Stimulated activated CD8-positive, alpha-beta memory T cell treated with anti-CD3 and anti-CD28 coated beads, Interleukin-7, amount 100 ng/mL, for 4 hours (primary cell): Measurements from ENCODE around the gene AREL1.
A peak's percentile ranks its signal among the peaks of the same experiment; 100 is the strongest.

Source experiments
- DNase-seq, 2 donors: peaks; one replicate each; pipeline ENCODE4 v3.0.0-alpha.2; 2020; ENCODE audit warnings: low read depth in 2 of 2

Gene AREL1

DNA sequence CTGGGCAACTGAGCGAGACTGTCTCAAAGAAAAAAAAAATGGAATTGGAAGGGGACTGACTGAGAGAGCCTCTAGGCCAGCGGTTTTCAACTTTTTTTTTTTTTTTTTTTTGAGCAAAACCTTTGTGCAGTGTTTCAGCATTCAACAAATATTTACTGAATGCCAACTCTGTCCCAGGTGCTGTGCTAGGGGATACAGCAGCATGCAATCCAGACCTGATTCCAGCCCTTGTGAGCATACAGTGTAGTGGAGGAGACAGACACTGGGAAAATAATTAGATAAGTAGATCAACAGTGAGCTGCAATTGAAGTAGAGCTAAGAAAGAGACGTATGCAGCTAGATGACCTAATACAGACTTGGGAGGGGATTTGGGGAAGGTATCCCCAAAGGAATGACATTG lies 77.0 kb downstream of the AREL1 start:
- DNase-seq: no peak

DNA sequence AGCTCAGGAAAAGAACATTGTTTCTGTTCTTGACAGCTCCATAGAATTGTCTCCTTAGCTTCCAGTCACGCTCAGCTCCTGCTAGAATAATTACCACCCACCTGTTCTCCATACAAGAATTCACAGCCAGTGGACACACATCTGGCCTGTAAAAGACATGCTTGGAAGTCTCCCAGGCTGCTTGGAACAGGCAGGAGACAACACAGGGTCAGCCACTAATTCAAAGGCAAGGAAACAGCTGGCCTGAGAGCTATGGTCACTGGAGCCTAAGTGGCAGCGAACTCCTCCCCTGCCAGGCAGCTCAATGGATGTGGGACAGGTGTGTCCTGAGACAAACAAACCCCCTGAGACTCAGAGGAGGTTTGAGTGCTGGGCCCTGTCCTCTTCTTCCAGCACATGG lies 77.9 kb downstream of the AREL1 start:
- no peak for DNase-seq

DNA sequence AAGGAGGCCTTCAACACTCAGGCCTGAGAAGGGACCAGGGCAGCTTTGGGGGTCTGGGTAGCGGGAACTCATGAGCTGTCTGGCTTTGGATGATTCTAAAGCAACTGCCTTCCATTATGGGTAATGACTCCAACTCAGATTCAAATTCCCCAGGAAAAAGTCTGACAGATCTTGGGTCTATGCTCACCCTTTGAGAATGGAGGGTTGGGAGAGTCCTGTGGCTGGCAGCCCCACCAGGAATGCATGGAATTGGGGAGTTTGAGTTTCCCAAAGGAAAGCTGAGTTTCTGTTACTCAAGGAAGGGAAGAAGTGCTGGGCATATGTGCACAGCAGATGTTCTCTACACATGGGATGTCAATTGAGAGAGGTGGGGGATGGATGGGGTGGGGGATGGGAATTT lies 78.4 kb downstream of the AREL1 start:
- no peak for DNase-seq

DNA sequence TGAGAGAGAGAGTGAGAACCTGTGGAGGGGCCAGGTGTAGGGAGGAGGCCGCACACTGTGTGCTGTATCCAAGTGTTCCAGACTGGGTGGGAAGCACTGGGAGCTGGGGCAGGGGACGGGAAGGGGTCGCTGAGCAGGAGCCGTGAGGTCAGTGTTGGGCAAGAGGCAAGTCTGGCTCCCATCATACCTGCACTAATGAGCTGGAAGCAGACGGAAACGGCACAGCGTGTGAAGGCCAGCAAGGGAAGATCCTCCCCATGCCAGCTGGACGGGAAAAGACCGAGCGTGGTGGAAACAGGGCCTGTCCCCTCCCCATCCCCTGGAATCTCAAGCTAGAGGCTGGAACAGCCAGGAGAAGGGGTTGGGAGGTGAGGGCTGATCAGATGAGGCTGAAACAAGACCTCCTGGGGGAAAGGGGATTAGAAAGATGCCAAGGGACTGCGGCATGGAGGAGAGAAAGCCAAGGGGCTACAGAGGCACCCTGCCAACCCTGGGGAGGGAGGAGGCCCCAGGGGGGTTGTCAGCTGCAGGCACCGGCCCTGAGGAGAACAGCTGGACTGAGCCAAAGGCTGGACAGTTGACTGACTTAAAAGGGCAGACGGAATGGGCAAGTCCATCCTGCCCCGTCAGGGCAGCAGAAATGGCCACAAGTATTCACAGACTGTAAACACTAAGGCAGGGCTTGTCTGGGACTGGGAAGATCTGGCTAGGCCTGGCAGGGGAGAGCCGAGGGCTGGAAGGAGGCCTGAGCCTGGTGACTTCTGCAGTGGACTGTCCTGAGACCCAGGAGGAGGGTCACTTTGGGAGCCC lies 81.8 kb downstream of the AREL1 start:
- DNase-seq: no peak

DNA sequence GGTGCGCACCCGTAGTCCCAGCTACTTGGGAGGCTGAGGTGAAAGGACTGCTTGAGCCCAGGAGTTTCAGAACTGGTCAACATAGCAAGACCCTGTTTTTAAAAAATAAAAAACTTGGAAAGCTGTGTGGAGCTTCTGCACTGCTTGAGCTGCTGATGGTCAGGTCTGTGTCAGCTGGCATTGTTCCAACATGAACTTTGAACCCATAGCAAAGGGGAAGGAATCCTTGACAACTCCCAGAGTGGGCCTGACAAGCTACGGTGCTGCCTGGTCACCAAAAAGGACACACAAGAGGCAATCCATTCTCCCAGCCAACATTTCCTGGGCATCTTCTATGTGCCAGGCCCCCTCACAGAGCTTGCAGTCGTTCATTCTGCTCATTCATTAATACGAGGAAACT lies 84.5 kb downstream of the AREL1 start:
- no peak for DNase-seq

DNA sequence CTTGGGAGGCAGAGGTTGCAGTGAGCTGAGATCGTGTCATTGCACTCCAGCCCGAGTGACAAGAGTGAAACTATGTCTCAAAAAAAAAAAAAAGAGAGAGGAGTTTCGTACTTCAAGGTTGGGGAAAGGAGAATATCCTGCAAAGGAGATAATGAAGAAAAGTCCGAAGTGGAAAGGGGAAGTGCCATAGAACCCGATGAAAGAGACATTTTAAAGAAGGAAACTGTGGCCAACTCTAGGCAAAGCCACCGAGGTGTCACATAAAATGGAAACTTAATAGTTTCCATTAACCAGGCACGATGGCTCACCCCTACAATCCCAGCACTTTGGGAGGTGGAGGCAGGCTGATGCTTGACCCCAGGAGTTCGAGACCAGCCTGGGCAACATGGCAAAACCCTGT lies 85.8 kb downstream of the AREL1 start:
- DNase-seq: no peak

DNA sequence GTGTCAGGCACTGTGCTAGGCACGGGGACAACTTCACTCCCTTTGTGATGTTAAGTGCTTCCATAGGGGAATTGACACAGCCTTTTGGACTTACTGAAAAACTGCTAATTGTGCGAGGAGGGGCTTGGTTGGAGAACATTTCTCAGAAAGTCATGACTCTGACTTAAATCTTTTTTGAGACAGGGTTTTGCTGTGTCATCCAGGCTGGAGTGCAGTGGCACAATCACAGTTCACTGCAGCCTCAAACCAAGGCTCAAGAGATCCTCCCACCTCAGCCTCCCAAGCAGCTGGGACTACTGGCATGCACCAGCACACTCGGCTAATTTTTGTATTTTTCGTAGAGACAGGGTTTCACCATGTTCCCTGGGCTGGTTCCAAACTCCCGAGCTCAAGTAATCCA lies 90.6 kb downstream of the AREL1 start:
- DNase-seq: no peak

DNA sequence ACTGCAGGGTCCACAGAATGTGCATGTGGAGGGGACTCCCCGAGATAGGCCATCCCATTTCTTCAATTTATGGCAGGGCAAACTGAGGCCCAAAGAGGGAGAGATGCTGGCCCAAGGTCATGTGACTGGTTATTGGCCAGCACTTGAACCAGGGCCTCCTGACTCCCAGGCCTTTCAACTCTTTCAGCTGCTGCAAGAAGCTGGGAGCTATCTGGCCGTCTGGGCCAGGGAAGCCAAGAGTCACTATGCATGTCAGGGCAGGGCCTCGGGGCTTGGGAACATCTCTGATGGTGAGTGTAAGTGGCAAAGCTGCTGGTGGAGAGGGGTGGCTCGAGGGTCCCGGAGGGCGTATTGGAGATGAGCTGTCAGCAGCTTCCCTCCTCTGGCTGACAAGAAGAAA lies 91.3 kb downstream of the AREL1 start:
- DNase-seq: no peak

DNA sequence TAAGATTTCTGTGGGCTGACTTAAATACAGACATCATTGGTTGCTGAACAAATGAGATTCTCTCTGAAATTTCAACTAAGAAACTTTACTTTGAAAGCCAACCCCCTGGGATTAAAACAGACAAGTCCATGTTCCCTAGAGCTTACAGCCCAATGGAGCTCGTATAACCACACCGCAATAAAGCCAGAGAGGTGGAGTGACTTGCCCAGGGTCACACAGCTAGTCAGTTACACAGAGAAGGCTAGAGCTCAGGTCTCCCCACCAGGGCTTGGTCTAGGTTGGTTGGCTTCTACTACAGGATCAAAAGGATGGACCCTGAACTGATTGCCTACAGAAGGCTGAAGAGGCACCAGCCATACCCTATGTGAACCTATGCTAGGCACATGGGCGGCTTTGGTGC lies 92.0 kb downstream of the AREL1 start:
- DNase-seq: no peak

DNA sequence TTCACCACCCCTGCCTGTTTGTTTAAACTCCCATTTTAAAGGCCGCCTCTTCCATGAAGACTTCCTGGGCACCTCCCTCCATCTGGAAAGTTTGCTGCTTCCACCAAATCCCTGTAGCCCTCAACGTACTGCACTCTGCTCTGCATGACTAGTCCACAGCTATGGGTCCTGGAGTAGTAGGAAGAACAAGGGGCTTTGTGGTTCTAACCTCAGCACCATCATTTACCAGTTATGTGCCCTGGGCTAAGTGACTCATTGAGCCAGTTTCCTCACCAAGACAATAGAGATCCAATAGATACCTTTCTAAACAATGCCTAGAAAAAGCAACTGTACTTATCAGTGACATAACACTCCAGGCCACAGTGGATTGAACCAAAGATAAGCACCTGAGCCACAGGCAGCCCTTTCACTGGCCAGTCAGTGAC lies 92.4 kb downstream of the AREL1 start:
- peak in 1 of 2 donors; percentile 28 for DNase-seq

DNA sequence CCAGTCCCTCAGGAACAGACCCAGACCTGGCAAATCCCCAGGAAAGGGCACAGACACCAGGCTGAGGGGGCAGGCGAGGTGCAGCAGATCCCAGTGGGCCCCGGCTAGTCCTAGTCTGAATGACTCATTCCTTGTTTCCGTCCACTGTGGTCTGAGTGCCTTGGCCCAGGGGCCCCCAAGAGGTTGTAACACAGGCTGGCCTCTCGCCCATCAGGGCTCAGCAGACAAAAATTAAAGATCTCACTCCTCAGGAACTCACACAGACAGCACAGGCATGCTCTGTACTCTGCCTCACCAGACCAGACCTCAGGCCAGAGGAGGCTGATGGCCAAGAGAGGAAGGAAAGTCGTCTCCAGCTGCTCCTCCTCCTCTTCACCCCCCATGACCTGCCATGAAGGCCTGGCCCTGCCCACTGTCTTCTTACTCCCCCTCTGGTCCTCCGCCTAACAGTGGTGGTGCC lies 93.2 kb downstream of the AREL1 start:
- no peak for DNase-seq

DNA sequence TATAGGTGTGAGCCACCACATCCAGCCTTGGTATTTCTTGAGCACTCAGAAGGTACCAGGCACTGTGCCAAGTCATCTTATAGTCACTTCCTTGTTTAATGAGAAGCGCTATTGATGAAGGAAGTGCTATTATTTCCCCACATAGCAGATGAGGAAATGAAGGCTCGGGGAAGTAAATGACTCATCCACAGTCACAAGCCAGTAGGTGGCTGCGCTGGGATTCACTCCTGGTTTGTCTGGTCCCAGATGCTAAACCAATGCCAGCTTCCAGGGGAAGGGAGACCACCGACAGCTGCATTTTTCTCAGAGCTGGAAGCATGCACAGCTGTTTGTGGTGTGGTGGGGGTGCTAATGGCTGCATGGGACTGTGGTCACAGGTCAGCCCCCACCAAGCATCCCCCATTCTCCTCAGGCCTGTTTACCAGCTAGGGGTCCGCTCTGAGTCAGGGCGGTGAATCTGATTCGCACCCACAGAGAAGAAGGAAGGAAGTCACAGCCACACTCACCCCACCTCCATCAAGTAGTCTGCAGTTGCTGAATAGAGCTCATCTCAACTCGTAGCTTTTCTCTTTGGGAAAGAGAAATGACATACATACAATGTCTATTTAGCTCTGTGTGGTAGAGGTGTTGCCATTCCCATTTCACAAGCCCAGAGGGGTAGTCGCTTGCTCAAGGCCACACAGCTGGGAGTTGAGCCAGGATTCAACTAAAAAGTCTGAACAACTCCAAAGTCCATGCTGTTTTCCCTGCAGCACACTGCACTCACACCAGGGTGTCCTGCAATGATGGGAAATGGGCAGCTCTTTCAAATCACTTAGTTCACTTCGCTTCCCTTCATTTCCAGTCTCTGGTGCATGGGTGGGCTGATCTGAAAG lies 94.6 kb downstream of the AREL1 start:
- DNase-seq: peak; percentile 61 to 69

DNA sequence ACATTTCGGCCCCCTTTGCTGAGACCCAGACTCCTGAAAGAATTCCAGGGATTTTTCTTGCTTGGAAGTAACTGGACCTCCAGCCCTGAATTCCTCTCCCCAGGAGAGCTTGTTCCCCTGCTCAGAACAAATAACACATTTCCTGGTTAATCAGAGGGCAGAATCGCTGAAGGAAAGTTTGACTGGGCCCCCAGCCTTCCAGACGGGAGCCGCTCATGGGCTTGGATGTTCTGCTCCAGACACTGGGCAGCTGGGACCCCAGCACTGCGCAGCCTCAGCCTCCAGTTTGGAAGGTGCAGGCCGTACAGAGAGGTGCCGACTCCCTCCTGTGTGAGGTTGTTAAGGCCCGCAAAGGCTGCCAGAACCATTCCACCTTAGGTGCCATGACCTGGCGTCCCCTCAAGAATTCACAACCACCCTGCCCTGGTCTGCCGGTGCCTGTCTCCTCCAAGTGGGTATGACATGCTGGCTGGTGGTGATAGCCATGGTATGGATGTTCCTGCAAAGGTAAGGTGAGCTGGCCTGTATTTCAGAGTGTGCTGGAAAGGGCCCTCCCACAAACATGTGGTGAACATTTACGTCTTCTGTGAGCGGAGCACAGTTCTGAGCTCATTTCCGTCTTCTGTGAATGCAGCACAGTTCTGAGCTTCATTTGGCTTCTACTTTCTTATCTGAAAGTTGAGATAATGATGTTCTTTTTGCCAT lies 95.7 kb downstream of the AREL1 start:
- no peak for DNase-seq

DNA sequence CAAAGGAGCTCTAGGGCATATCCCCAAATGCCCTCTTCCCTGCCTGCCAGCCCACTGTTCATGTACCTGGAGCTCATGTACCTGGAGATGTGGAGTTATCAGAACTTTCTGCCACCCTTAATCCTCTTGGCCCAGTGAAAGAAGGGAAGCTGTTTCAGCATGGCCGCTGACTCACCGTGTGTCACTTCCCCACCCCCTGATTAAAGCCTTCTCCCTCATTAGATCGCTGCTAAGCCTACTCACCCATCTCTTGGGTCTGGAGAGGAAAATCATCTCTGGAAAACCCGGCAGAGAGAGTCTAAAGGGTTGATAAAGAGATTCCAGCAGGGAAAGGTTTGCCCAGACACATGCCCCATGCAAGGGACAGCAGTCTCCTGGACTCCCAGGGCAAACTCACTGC lies 96.4 kb downstream of the AREL1 start:
- peak in 1 of 2 donors; percentile 13 for DNase-seq

DNA sequence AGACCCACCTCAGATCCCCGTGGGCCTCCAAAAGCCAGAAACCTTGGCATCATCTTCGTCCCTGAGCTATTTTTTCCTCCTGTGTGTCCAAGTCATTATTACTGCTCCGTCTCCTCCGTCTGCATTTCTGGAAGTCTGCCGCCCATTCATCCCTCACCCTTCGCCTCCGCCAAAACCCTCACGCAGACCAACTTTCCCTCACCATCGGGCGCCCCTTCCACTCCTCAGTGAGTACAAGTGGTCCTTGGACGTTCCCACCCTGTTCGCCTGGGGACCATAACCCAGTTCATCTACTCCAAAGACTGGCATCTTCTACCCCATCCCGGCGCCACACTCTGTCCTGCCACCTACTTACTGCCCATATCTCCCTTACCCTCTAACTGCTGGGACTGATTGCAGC lies 97.1 kb downstream of the AREL1 start:
- no peak for DNase-seq

DNA sequence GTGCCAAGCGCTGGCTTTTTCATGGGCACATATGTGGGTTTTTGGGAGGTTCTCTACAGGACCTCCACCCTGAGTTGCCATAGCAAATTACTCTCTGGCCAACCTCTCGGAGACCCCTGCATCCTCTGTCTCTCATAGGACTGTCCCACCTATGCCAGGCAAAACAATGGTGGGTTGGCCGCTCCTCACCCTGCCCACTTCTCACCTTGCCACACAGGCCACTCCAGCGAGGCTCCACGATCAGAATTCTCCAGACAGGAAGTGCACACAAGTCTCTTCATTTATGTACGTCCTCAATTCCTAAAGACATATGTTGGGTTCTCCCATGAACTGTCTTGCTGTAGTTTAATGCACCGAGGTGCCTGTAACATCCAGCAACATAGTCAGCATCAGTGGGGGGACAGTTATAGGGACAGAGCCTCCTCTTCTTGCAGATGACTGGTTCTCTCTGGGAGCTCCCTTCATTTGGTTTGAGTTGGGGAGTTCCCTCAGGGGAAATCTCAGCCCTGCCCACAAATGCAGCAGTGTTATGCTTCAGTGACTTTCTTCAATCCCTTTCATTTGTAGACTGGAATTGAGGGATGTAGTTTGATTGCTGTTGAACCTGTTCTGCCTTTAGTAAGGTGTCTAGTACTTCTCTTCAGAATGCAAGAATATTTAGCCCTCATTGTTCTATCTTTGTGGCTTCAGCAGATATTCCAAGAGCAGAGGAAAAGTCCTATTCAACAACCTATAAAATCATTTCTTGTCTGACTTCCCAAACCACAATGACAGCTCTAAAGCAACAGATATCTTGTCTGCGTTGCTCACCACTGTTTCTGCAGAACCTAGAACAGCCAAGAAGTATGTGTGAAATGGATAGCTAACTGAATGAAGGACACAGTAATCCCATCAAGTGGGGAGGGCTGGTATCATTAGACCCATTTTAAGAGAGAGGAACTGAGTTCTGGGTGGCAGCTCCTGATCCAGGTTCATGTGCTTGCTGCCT lies 98.1 kb downstream of the AREL1 start:
- DNase-seq: no peak

DNA sequence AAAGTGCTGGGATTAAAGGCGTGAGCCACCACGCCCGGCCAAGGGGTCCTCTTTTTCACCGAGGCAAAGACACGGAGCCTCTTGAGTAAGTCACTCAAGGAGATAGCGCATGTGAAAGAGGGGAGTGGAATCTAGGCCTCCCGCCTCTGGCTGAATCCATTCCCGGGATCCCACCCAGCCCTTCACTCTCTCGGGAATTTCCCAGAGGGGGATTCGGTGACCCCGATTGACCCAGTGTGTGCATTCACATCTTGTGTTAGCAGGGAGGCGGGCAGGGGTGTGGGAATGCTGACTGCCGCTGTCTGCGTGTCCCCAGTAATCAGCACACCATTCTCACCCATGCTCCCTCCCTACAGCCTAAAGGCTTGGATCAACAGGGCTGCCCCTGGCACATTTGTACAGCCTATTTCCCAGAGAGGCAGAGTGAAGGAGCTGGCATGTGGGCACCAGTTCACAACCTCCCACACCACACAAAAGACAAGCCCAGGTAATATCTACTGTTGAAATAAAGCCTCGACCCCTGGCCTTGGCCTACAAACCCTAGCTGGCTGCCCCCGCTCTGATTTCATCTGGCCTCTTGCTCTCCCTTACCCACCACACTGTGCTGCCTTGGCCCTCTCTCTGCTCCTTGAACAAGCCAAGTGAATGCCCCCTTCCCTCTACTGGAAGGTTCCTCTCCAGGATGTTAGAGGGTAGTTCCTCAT lies 99.5 kb downstream of the AREL1 start:
- DNase-seq: no peak

DNA sequence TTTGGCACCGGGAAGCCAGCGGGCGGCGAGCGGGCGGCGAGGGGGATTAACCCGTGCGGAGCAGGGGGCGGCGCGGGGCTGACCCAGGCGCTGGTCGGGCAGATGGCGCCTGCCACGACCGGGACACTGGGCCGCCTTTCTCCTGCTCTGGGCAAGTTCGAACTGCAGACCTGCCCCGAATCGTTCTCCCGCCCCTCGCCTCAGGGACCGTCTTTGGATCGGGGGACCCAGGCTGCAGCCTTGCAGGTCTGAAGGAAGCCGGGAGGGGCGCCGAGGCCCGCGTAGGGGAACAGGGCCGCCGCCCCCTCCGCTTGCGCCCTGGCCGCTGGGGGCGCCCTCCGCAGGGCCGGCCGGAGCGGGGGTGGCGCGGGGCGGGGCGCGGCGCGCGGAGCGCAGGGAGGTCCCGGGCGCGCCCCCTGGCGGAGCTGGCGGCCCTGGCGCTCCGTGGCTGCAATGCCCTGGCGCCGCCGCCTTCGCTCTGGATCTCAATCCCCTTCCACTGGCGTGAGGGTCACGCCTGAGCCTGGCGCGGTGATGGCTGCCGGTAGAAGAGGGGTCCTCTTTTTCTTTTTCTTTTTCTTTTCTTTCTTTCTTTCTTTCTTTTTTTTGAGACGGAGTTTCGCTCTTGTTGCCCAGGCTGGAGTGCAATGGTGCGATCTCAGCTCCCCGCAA lies 100.4 kb downstream of the AREL1 start:
- DNase-seq: peak; percentile 43 to 78

DNA sequence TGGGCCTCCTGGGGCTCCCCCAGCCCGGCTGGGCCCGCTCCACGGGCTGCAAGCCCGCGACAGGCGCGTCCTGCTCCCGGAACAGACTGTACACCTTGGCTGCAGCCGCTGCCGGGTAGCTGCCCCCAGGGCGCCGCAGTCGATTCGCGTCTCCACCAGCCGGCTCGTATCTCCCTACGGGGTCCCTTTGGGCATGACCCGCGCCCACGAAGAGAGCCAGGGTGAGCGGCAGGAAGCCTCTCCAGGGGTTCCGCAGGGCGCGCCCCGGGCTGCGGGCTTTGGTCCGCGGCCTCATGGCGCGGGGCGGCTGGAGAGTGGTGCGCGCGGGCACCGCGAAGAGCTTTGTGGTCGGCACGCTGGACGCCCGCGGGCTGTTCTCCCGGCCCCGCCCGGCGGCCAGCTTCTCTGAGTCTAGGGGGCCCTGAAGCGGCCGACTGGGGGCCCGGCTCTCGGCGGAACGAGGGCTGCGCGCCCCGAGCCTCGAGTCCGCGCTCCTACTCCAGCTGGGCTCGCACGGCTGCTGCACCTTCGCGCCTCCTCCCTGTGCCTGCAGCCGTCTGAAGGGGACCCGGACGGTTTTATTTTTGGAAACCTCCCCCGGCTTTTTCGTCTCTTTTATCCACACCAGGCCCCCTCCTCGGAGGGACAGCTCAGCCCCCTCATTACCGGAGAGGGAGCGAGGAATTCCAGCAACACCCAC lies 101.1 kb downstream of the AREL1 start, which contains the start of gene LTBP2:
TSS of gene LTBP2 (minus strand) at position 588 of the 700 bp plus-strand sequence. CDS start at position 295, 293 bp downstream.
- DNase-seq: peak in 1 of 2 donors; percentile 15
